Neural cell (in vitro differentiated cells): ENCODE measurements around the gene S1PR1. TPM values are rescaled to one million over a fixed set of nuclear protein-coding genes. Genes with fewer than 3 reads are reported as not detected.

Experiments used
- H2AFZ ChIP-seq: fragments of 200-600, 300-800 bp; sonication (generic), shearing (Covaris generic); 2 replicates; pipeline ENCODE4 v1.6.0; 2014; ENCODE audit warnings: low read depth, mild to moderate bottlenecking, antibody characterized with exemption, low read length, moderate library complexity
- H3F3A ChIP-seq: fragments of 200-600 bp; shearing (Covaris generic); 2 replicates; pipeline ENCODE4 v1.6.1; 2016; ENCODE audit warnings: mild to moderate bottlenecking, moderate library complexity, mixed read lengths, antibody characterized with exemption, low read length; ENCODE audit not compliant: insufficient read depth, poor library complexity, severe bottlenecking
- H3K27ac ChIP-seq: fragments of 200-600, 300-800 bp; sonication (generic), shearing (Covaris generic); 2 replicates; pipeline ENCODE4 v1.5.1; 2014; ENCODE audit warnings: mild to moderate bottlenecking, low read length, moderate library complexity
- H3K27me3 ChIP-seq: fragments of 300-800, 200-600 bp; sonication (generic), shearing (Covaris generic); 2 replicates; pipeline ENCODE4 v1.6.0; 2014; ENCODE audit warnings: mild to moderate bottlenecking, low read depth, low read length, moderate library complexity; ENCODE audit not compliant: insufficient read depth
- H3K36me3 ChIP-seq: fragments of 300-800, 200-600 bp; sonication (generic), shearing (Covaris generic); 2 replicates; pipeline ENCODE4 v1.5.1; 2014; ENCODE audit warnings: mild to moderate bottlenecking, antibody characterized with exemption, low read length, moderate library complexity; ENCODE audit not compliant: insufficient read depth
- H3K4me2 ChIP-seq: fragments of 300-800, 200-600 bp; sonication (generic), shearing (Covaris generic); 2 replicates; pipeline ENCODE4 v1.6.0; 2014; ENCODE audit warnings: mild to moderate bottlenecking, low read length
- H3K4me3 ChIP-seq: fragments of 300-800, 200-600 bp; sonication (generic), shearing (Covaris generic); 2 replicates; pipeline ENCODE4 v1.5.1; 2014; ENCODE audit warnings: mild to moderate bottlenecking, low read length, moderate library complexity
- H3K79me2 ChIP-seq: fragments of 200-600 bp; shearing (Covaris generic); replicated peaks from 2 replicates; pipeline ENCODE4 v1.6.0; 2014; ENCODE audit warnings: mild to moderate bottlenecking, low read length, moderate library complexity; ENCODE audit not compliant: insufficient read depth
- H3K9ac ChIP-seq: fragments of 300-800, 200-600 bp; sonication (generic), shearing (Covaris generic); 2 replicates; pipeline ENCODE4 v1.6.1; 2016; ENCODE audit warnings: mild to moderate bottlenecking, low read length, mixed read lengths
- H3K9me2 ChIP-seq: fragments of 200-600 bp; shearing (Covaris generic); 2 replicates; pipeline ENCODE4 v1.6.1; 2016; ENCODE audit warnings: mild to moderate bottlenecking, low read length, mixed read lengths; ENCODE audit not compliant: insufficient read depth
- H3K9me3 ChIP-seq: fragments of 200-600, 300-800 bp; sonication (generic), shearing (Covaris generic); 2 replicates; pipeline ENCODE4 v1.6.1; 2016; ENCODE audit warnings: mild to moderate bottlenecking, mixed run types, low read length, moderate library complexity, mixed read lengths
- H4K20me1 ChIP-seq: fragments of 200-600 bp; shearing (Covaris generic); 2 replicates; pipeline ENCODE4 v1.6.1; 2016; ENCODE audit warnings: mild to moderate bottlenecking, mixed run types; ENCODE audit not compliant: insufficient read depth
- CTCF ChIP-seq: fragments of 450-650 bp; IDR thresholded peaks from 2 replicates; pipeline ENCODE4 v1.5.1; 2014; ENCODE audit warnings: antibody characterized with exemption, mild to moderate bottlenecking, moderate library complexity; ENCODE audit not compliant: poor library complexity, severe bottlenecking
- EP300 ChIP-seq: fragments of 450-650 bp; conservative IDR thresholded peaks from 2 replicates; pipeline ENCODE4 v1.6.1; 2014; ENCODE audit warnings: antibody characterized with exemption, mild to moderate bottlenecking, moderate library complexity; ENCODE audit not compliant: poor library complexity, severe bottlenecking
- EZH2 ChIP-seq: fragments of 200-600, 300-800 bp; shearing (Covaris generic), sonication (generic); IDR thresholded peaks from 2 replicates; pipeline ENCODE4 v1.6.1; 2014; ENCODE audit warnings: antibody characterized with exemption, low read length, borderline replicate concordance, mild to moderate bottlenecking; ENCODE audit not compliant: insufficient read depth, poor library complexity, severe bottlenecking
- MXI1 ChIP-seq: fragments of 450-650 bp; conservative IDR thresholded peaks from 2 replicates; pipeline ENCODE4 v1.6.1; 2014; ENCODE audit warnings: antibody characterized with exemption, mild to moderate bottlenecking; ENCODE audit not compliant: poor library complexity, severe bottlenecking
- POLR2AphosphoS5 ChIP-seq: IDR thresholded peaks from 2 replicates; pipeline ENCODE4 v1.6.1; 2012
- RAD21 ChIP-seq: fragments of 450-650 bp; conservative IDR thresholded peaks from 2 replicates; pipeline ENCODE4 v1.6.1; 2014; ENCODE audit warnings: antibody characterized with exemption, mild to moderate bottlenecking, moderate library complexity
- SMC3 ChIP-seq: fragments of 450-650 bp; conservative IDR thresholded peaks from 2 replicates; pipeline ENCODE4 v1.6.1; 2014; ENCODE audit warnings: antibody characterized with exemption, mild to moderate bottlenecking, moderate library complexity; ENCODE audit not compliant: poor library complexity
- TAF1 ChIP-seq: IDR thresholded peaks from 2 replicates; pipeline ENCODE4 v1.6.1; 2012; ENCODE audit warnings: low read depth
- polyA plus RNA-seq: library from polyadenylated mRNA; depleted of rRNA; stranded (reverse); fragments of >200 nt; gene quantifications from 2 replicates; pipeline ENCODE4 v1.2.3, GENCODE V29; 2014
- TF ChIP-seq, protein P1 (sequence below): IDR thresholded peaks from 2 replicates; pipeline ENCODE4 v1.6.1; 2012; ENCODE audit warnings: borderline replicate concordance

Gene S1PR1
- polyA plus RNA-seq, 1 donor from 2014 or later, result not detected

- Histone ChIP-seq H3K27ac (no peak overlapping the region), H3K36me3 (no peaks in the 10 kb centered on the region), H3K9ac (no peak overlapping the region), H3K9me2 (no peaks in the 10 kb centered on the region), H3K4me2 (no peak overlapping the region), H3K27me3 (no peaks in the 10 kb centered on the region), H3F3A (no peaks in the 10 kb centered on the region), H4K20me1 (no peaks in the 10 kb centered on the region), H3K4me3 (no peak overlapping the region), H3K79me2 (no peaks in the 10 kb centered on the region), H3K9me3 (no peaks in the 10 kb centered on the region), H2AFZ (no peak overlapping the region)
- TF ChIP-seq TAF1 (no peak), EZH2 (no peak), SMC3 (no peak), CTCF (no peak), RAD21 (no peak), POLR2AphosphoS5 (no peak), EP300 (no peak), MXI1 (no peak)
- TF ChIP-seq, protein P1, sequence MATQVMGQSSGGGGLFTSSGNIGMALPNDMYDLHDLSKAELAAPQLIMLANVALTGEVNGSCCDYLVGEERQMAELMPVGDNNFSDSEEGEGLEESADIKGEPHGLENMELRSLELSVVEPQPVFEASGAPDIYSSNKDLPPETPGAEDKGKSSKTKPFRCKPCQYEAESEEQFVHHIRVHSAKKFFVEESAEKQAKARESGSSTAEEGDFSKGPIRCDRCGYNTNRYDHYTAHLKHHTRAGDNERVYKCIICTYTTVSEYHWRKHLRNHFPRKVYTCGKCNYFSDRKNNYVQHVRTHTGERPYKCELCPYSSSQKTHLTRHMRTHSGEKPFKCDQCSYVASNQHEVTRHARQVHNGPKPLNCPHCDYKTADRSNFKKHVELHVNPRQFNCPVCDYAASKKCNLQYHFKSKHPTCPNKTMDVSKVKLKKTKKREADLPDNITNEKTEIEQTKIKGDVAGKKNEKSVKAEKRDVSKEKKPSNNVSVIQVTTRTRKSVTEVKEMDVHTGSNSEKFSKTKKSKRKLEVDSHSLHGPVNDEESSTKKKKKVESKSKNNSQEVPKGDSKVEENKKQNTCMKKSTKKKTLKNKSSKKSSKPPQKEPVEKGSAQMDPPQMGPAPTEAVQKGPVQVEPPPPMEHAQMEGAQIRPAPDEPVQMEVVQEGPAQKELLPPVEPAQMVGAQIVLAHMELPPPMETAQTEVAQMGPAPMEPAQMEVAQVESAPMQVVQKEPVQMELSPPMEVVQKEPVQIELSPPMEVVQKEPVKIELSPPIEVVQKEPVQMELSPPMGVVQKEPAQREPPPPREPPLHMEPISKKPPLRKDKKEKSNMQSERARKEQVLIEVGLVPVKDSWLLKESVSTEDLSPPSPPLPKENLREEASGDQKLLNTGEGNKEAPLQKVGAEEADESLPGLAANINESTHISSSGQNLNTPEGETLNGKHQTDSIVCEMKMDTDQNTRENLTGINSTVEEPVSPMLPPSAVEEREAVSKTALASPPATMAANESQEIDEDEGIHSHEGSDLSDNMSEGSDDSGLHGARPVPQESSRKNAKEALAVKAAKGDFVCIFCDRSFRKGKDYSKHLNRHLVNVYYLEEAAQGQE, result no peak
Observed at GRCh38 chr1:101275672-101276071, 38.9 kb downstream of the S1PR1 start.

DNA sequence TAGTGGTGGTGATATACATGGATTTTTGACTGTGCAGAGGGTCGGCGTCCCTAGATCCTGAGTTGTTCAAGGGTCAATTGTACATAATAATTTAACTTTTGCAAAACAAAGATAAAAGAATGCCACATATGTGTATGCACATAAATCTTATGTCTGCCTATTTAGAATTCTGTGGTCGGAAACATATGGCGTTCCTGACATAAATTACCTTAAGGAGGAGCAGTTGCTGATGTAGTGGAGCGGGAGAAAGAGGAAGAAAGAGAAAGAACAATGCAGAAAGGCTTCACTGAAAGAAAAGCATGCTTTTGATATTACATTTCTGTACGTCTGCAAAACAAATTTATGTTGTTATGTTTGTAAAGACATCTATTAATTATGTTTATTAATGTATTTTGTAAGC lies 40.0 kb downstream of the S1PR1 start:
- no peaks in the 10 kb centered on the region for H3K9me3 ChIP-seq
- H3F3A ChIP-seq, result no peaks in the 10 kb centered on the region
- no peaks in the 10 kb centered on the region for H4K20me1 ChIP-seq
- H3K9ac ChIP-seq, result no peak overlapping the region
- no peaks in the 10 kb centered on the region for H3K27me3 ChIP-seq
- H2AFZ ChIP-seq, result no peak overlapping the region
- H3K4me3 ChIP-seq, result no peak overlapping the region
- H3K4me2 ChIP-seq, result no peak overlapping the region
- TF ChIP-seq EP300, result no peak
- TF ChIP-seq TAF1, result no peak
- no peak for TF ChIP-seq MXI1
- no peak for TF ChIP-seq EZH2
- H3K9me2 ChIP-seq, result no peaks in the 10 kb centered on the region
- no peaks in the 10 kb centered on the region for H3K79me2 ChIP-seq
- H3K36me3 ChIP-seq, result no peaks in the 10 kb centered on the region
- no peak overlapping the region for H3K27ac ChIP-seq

GRCh38 chr1:101278238-101278637 lies 41.4 kb downstream of the S1PR1 start:
- H3K9me3 ChIP-seq, result no peaks in the 10 kb centered on the region
- H3K79me2 ChIP-seq, result no peaks in the 10 kb centered on the region
- no peaks in the 10 kb centered on the region for H3K36me3 ChIP-seq
- no peak overlapping the region for H3K4me3 ChIP-seq
- no peak for TF ChIP-seq RAD21
- TF ChIP-seq POLR2AphosphoS5, result no peak
- TF ChIP-seq MXI1, result no peak
- TF ChIP-seq EZH2, result no peak
- TF ChIP-seq, protein P1, result no peak
- TF ChIP-seq SMC3, result no peak
- no peak for TF ChIP-seq TAF1
- no peak for TF ChIP-seq CTCF
- no peak for TF ChIP-seq EP300
- H4K20me1 ChIP-seq, result no peaks in the 10 kb centered on the region
- no peak overlapping the region for H3K4me2 ChIP-seq
- no peaks in the 10 kb centered on the region for H3K27me3 ChIP-seq
- H3K27ac ChIP-seq, result no peak overlapping the region
- H2AFZ ChIP-seq, result no peak overlapping the region
- H3K9me2 ChIP-seq, result no peaks in the 10 kb centered on the region
- H3K9ac ChIP-seq, result no peak overlapping the region
- no peaks in the 10 kb centered on the region for H3F3A ChIP-seq
